HUES6 (cell line): ENCODE results near the gene BAD.

Source experiments
- H3K27ac ChIP-seq: 2 replicates; pipeline ENCODE4 v1.7.0; 2013; ENCODE audit warnings: low read depth, mild to moderate bottlenecking, low read length, inconsistent platforms
- H3K27me3 ChIP-seq: 2 replicates; pipeline ENCODE4 v1.6.1; 2013; ENCODE audit warnings: low read length; ENCODE audit not compliant: control insufficient read depth, insufficient read depth
- H3K36me3 ChIP-seq: 2 replicates; pipeline ENCODE4 v1.6.1; 2013; ENCODE audit warnings: low read length; ENCODE audit not compliant: control insufficient read depth, insufficient read depth
- H3K4me1 ChIP-seq: 2 replicates; pipeline ENCODE4 v1.6.1; 2013; ENCODE audit warnings: low read length; ENCODE audit not compliant: control insufficient read depth, insufficient read depth
- H3K4me3 ChIP-seq: 2 replicates; pipeline ENCODE4 v1.5.1; 2013; ENCODE audit warnings: low read depth, low read length
- H3K9ac ChIP-seq: one replicate; pipeline ENCODE4 v1.6.1; 2013; ENCODE audit warnings: mild to moderate bottlenecking, low read length
- H3K9me3 ChIP-seq: 2 replicates; pipeline ENCODE4 v1.6.1; 2013; ENCODE audit warnings: low read depth, low read length; ENCODE audit not compliant: control insufficient read depth, insufficient read depth

The BAD gene

DNA sequence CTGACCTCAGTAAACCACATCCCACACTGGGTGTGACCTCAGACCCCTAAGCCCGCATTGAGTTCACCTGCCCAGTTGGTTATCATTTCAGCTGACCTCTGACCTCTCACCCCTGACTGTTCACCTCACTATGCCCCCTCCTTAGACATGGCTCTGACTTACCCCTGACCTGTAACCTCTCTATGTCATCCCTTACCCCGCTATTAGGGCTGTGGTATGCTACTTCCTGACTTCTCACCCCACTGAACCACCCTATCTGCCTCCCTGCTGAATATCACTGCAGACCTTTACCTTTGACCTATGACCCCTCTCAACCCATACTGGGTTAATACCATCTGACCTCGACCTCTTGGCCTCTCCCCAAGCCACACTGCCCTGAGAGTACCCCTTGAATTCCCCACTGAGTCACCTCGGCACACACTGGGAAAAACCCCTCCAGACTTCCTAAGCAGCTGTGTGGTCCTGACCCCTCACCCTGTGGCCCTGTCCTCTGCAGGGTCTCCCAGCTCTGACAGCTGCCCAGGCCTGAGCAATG, 24.9 kb downstream of the BAD start:
- H3K4me1 ChIP-seq = no peaks in the 10 kb centered on the region; the same call in 1 of the 2 replicates
- H3K27me3 ChIP-seq = no peaks in the 10 kb centered on the region
- no peak overlapping the region for H3K27ac ChIP-seq
- H3K9me3 ChIP-seq = no peaks in the 10 kb centered on the region
- H3K4me3 ChIP-seq = no peak overlapping the region
- peaks cover 86% of the 10 kb centered on the region for H3K36me3 ChIP-seq
- no peak overlapping the region for H3K9ac ChIP-seq

DNA sequence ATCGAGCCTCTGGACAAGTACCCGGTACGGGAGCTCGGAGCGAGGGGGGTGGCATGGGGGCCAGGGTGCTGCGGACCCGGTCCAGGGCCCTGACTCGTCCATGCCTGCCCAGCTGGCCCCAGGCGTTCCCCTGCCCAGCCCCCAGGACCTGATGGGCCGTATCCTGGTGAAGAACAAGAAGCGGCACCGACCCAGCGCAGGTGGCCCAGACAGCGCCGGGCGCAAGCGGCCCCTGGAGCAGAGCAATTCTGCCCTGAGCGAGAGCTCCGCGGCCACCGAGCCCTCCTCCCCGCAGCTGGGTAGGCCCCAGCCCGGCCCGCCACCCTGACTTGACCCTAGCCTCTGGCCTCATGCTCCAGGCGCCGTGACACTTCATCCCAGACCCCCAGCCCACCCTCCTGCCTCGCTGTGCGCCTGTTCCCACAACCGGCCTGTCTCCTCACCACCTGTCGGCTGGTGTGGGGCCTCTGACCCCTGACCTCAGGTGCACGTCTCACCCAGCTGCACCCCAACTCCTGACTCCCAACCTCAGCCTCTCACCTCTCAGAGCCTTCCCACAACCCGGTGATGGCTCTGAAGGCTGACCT, 25.4 kb downstream of the BAD start:
- Histone ChIP-seq H3K4me1 (no peaks in the 10 kb centered on the region; the same call in 1 of the 2 replicates), H3K27ac (no peak overlapping the region), H3K4me3 (no peak overlapping the region), H3K36me3 (peaks cover 86% of the 10 kb centered on the region), H3K27me3 (no peaks in the 10 kb centered on the region), H3K9me3 (no peaks in the 10 kb centered on the region), H3K9ac (no peak overlapping the region)

DNA sequence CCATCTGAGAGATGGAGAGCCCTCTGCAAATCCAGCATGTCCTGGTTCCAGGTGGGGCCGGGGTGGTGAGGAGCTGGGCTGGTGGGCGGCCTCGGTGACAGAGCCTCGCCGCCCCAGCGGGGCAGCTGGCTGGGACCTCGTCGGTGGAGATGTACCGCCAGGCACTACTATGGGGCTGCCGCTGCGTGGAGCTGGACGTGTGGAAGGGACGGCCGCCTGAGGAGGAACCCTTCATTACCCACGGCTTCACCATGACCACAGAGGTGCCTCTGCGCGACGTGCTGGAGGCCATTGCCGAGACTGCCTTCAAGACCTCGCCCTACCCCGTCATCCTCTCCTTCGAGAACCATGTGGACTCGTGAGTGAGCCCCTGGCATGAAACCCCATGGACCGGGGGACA, 26.1 kb downstream of the BAD start:
- Histone ChIP-seq H3K4me3 (no peak overlapping the region), H3K9me3 (no peaks in the 10 kb centered on the region), H3K4me1 (peaks cover 3% of the 10 kb centered on the region), H3K27ac (no peak overlapping the region), H3K36me3 (peaks cover 81% of the 10 kb centered on the region), H3K27me3 (no peaks in the 10 kb centered on the region), H3K9ac (no peak overlapping the region)

GRCh38 chr11:64256300-64256699, 28.2 kb downstream of the BAD start:
- Histone ChIP-seq H3K4me3 (no peak overlapping the region), H3K4me1 (peaks cover 14% of the 10 kb centered on the region), H3K9me3 (no peaks in the 10 kb centered on the region), H3K27me3 (no peaks in the 10 kb centered on the region), H3K27ac (no peak overlapping the region), H3K36me3 (peaks cover 61% of the 10 kb centered on the region), H3K9ac (peak overlapping the region; percentile 26)

GRCh38 chr11:64255135-64256128, 29.0 kb downstream of the BAD start:
- Histone ChIP-seq H3K27me3 (no peaks in the 10 kb centered on the region), H3K9me3 (no peaks in the 10 kb centered on the region), H3K36me3 (peaks cover 57% of the 10 kb centered on the region), H3K4me1 (peaks cover 19% of the 10 kb centered on the region), H3K9ac (no peak overlapping the region), H3K4me3 (no peak overlapping the region), H3K27ac (no peak overlapping the region)

DNA sequence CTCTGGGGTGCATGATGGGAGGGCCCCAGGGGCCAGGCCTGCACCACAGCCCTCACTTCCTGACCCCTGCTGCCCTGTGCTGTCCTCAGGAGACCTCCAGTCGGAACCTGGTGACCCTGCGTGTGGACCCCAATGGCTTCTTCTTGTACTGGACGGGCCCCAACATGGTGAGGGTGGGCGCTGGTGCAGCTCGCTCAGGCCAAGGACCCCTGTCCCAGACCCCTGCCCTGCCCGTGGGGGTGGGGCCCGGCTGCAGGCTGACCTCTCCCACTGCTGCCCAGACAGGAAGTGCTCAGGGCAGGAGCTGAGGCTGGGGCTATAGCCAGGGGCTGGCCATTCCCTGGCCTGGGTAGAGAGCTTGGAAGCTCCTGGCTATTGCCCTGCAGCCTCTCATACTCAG, 30.1 kb downstream of the BAD start:
- peaks cover 46% of the 10 kb centered on the region for H3K36me3 ChIP-seq
- no peak overlapping the region for H3K9ac ChIP-seq
- peaks cover 30% of the 10 kb centered on the region for H3K4me1 ChIP-seq
- H3K9me3 ChIP-seq = no peaks in the 10 kb centered on the region
- H3K4me3 ChIP-seq = no peak overlapping the region
- no peak overlapping the region for H3K27ac ChIP-seq
- no peaks in the 10 kb centered on the region for H3K27me3 ChIP-seq

DNA sequence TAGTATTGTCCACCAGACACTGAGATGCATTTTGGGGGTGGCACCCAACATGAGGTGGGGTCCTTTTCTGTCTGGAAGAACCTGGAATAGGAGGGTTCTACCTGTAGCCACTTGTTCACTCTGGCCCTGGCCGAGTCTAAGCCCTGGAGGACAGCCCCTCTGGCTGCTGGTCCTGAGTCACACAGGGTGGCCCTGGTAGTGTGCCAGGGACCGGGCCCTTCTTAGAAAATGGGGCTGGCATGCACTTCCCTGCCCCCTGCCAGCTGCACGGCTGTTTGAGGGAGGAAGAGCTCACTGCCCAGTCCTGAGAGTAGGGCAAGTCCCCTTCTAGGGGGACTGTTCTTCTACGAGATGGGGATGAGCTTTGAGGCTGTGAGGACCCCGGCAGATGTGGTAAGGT, 31.0 kb downstream of the BAD start:
- Histone ChIP-seq H3K4me3 (0 out of 2 replicates have a peak overlapping the region, but pooled peaks have one; percentile 37), H3K36me3 (peaks cover 37% of the 10 kb centered on the region), H3K4me1 (peaks cover 38% of the 10 kb centered on the region), H3K9ac (no peak overlapping the region), H3K27ac (no peak overlapping the region), H3K27me3 (no peaks in the 10 kb centered on the region), H3K9me3 (no peaks in the 10 kb centered on the region)

DNA sequence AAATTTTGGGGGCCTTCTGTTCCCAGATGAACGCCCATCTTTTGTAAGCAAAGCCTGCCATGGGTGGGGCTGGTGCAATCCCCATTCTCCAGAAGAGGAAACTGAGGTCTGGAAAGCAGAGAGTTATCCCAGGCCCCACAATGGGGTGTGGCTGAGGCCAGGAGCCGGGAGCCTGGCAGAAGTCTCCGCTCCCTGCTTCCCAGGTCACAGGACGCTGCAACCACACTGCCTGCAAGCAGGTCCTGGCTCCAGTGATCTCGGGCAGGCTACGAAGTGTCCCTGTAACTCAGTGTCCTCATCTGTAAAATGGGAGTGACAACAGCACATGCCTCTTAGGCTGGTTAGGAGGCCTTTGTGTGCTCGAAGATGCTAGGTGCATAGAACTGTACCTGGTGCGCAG, 31.4 kb downstream of the BAD start:
- H3K36me3 ChIP-seq = peaks cover 33% of the 10 kb centered on the region
- no peaks in the 10 kb centered on the region for H3K9me3 ChIP-seq
- peak overlapping the region; percentile 43 for H3K9ac ChIP-seq
- H3K4me3 ChIP-seq = peak overlapping the region; percentile 37
- H3K27me3 ChIP-seq = no peaks in the 10 kb centered on the region
- no peak overlapping the region; the same call in 1 of the 2 replicates for H3K27ac ChIP-seq
- H3K4me1 ChIP-seq = peaks cover 42% of the 10 kb centered on the region

DNA sequence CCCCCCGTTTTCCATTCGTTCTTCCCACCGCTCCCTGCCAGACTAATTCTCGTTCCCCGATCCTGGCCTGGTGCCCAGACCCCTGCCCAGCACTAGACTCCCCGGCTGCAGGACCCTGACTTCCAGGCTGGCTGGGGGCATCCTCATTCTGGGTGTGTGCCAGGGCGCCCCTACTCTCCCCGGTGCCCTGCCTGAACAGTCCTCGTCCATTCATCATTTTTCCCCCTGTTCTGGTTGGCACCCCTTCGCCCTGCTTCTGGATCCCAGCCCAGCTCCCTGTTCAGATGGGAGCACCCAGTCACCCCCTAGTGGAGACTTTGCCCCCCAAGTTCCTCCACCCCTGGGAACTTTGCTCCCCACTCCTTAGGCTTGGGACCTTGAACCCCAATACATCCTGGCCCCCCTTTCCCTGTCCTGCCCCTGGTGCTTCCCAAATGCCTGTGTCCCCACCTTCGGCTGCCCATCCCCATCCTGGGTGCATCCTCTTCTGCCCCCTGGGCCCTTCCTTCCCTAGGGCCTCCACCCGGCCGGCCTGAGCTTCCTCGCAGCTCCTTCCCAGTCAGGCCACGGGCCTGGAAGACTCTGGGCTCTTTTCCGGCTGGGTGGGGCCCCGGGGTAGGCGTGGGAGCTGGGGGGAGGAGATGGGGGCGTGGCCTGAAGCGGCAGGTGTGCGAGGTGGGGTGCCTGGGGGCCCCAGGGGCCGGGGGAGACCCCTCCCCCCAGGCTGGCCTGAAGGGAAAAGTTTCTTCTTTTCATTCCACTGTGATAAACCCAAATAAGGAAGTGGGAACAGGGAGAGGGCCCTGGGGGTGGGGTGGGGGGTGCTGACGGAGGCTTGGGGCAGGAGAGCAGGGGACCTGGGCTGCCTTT, 32.2 kb downstream of the BAD start:
- peak overlapping the region; percentile 79 for H3K9ac ChIP-seq
- peaks cover 48% of the 10 kb centered on the region for H3K4me1 ChIP-seq
- H3K27ac ChIP-seq = no peak overlapping the region
- peaks cover 29% of the 10 kb centered on the region for H3K36me3 ChIP-seq
- no peaks in the 10 kb centered on the region for H3K27me3 ChIP-seq
- H3K4me3 ChIP-seq = peak overlapping the region; percentile 90
- no peaks in the 10 kb centered on the region for H3K9me3 ChIP-seq

GRCh38 chr11:64251753-64252002, 32.8 kb downstream of the BAD start:
- H3K27ac ChIP-seq = no peak overlapping the region
- H3K9me3 ChIP-seq = no peaks in the 10 kb centered on the region
- H3K27me3 ChIP-seq = no peaks in the 10 kb centered on the region
- peaks cover 48% of the 10 kb centered on the region for H3K4me1 ChIP-seq
- peak overlapping the region; percentile 90 for H3K4me3 ChIP-seq
- peaks cover 27% of the 10 kb centered on the region for H3K36me3 ChIP-seq
- H3K9ac ChIP-seq = peak overlapping the region; percentile 79
